ENCODE results near the gene SIMC1.
"Not testable (repeated sequence)": the region's sequence is repeated elsewhere in the genome, so short reads cannot be mapped to it uniquely, and the experiment has no call there.

DNA sequence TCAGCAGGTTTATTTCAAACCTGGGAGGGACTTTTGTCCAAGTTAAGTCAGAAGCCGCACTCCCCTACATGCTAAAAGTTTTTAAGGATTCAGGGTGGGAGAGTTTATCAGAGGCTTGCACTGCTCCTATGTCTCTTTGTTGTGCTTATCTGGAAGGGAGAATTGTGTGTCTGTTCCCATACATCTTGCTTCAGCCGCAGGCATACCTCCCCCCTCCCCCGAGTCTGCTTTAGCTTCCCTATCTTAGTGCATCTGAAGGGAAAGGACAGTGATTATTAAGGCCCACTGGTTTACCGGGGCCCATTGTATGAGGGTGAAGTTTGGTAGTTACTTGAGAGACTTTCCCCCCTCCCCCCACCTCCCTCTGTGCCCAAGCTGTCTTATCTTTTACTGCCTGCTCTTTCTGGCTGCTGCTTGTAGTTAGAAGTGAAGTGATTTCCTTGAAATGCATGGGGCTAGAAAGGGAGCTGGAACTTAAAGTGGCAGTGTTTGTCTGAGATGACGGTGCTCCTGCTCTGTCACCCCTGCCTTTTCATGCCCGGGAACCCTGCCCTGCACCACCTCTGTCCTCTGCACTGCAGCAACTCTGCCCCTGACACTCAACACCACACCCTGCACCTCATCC lies 40.9 kb upstream of the SIMC1 start:
- not testable (repeated sequence) for TF ChIP-seq YY1 (IDR thresholded peaks at IDR 0.05; ENCODE audit: insufficient read depth, insufficient read length); SUZ12 (IDR thresholded peaks at IDR 0.05; ENCODE audit: extremely low read depth, insufficient read depth, insufficient read length)

Data from NT2/D1 (cell line).